Measurements from ENCODE around the gene LRMDA. TPM values are rescaled to one million over a fixed set of nuclear protein-coding genes. Genes with fewer than 3 reads are reported as not detected.

LRMDA gene
- not detected for total RNA-seq

DNA sequence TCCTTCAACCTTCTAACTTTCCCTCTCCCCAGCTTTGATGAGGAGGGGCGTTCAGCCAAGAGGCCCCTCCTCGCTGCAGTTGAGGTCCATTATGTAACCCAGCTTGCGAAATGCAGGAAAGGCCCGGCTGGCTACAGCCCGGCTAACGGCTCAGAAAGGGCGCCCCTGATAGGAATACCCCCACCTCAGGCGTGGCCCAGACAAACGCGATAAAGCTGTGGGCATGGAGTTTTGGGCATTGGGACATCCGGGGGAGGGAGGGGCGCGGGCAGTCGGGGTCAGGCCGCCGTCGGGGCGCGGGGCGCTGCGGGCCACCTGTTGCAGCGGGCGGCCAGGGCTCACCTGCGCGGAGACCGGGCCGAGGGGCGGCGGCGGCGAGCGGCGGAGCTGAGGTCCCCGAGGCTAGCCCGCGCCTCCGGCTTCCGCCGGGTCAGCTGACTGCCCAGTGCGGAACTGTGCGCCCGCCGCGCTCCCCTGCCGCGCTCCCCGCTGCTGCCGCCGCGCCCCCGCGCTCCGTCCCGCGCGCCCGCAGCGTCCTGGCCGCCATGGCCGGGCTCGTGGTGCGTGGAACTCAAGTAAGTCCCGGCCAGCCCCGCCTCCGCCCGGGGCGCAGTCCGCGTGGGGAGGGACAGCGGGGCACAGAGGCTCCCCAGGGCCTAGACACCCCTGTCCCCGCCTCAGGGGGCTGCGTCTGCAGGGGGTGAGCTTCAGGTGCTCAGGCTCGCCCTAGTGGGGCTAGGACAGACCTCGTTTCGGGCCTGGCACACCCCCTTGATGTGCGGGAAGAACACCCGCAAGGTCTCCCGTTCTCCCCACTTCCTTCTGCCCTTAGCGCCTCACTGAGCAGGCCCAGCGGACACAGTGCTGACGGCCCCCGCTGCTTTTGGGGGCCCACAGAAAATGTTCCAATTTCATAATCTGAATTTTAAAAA lies at the start of gene LRMDA:
Gene LRMDA (plus strand): TSS at position 445 of the 932 bp plus-strand sequence.
- H3K9me3 Mint-ChIP-seq = no peaks in the 10 kb centered on the region
- H3K27ac Mint-ChIP-seq = no peak within 1 kb of the TSS
- H3K36me3 Mint-ChIP-seq = no peaks in the 10 kb centered on the region
- peaks cover 2% of the 10 kb centered on the region for H3K4me1 Mint-ChIP-seq
- peak within 1 kb of the TSS; percentile 71 for H3K4me3 Mint-ChIP-seq
- peak; percentile 42 for ATAC-seq (ENCODE audit: low read depth)
- POLR2A ChIA-PET = no interaction called here
- DNase-seq = peak; percentile 31
- peaks cover 53% of the 10 kb centered on the region for H3K27me3 Mint-ChIP-seq

DNA sequence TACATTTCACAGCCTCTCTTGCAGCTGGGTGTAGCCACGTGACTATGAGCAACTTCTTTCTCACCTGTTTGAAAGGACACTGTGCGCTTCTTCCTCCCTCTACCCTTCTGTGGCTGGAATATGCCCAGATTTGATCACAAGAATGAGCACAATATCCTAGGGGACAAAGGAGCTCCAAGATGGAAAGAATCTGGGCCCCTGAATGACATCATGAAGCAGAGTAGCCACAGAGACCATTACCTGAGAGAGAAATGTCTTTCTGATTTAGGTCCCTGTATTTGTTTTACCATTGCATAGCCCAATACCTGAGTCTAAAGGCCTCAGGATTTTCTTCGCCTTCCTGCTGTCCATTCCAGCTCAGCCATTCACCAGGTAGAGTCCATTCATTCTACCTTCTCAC lies 45.3 kb upstream of the LRMDA start:
- Mint-ChIP-seq H3K27ac (no peak overlapping the region), H3K4me1 (no peaks in the 10 kb centered on the region), H3K36me3 (no peaks in the 10 kb centered on the region), H3K9me3 (no peaks in the 10 kb centered on the region), H3K27me3 (peaks cover 10% of the 10 kb centered on the region), H3K4me3 (no peak overlapping the region)
- POLR2A ChIA-PET = no interaction called here
- ATAC-seq (ENCODE audit: low read depth) = no peak
- DNase-seq = no peak

DNA sequence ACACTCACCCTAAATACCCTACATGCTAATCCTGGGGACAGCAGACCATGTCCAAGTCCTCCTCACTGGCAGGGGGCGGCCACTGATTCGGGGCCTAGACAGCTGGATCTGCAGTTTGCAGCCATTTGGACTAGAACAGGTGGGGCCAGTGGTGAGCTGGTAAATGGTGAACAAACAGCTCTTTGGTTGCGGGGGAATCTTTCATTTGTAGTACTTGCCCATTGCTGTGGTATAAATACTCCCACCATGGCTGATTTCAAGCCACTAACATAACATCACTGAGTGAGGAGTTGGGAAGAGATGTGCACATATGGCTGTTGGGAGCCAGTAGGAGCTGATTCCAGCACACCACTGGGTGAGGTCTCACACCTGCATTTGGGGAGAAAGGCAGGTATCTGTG lies 43.3 kb upstream of the LRMDA start:
- POLR2A ChIA-PET = no interaction called here
- H3K4me3 Mint-ChIP-seq = no peak overlapping the region

DNA sequence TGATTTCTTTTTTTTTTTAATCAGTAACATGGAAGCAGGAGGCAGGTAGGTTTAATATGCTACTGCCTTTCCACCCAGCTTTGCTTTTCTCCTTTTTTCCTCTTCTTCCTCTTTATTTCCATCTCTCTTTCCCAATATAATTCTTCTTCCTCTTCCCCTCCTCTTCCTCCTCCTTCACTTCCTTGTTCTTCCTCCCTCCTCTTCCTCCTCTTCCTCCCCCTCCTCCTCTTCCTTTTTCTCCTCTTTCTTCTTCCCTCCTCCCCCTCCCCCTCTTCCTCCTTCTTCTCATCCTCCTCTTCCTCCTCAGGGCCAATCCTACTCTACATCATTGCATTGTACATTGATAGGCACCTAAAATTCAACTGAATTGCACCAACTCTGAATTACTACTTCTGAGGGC lies 41.2 kb upstream of the LRMDA start:
- Mint-ChIP-seq H3K4me1 (peaks cover 4% of the 10 kb centered on the region), H3K9me3 (no peaks in the 10 kb centered on the region), H3K4me3 (no peak overlapping the region), H3K27ac (no peak overlapping the region), H3K36me3 (peaks cover 2% of the 10 kb centered on the region), H3K27me3 (peaks cover 34% of the 10 kb centered on the region)
- no peak for ATAC-seq (ENCODE audit: low read depth)
- POLR2A ChIA-PET = no interaction called here
- DNase-seq = no peak

More for the DNA sequence above, 43.3 kb upstream of the LRMDA start:
- Mint-ChIP-seq H3K36me3 (no peaks in the 10 kb centered on the region), H3K4me1 (no peaks in the 10 kb centered on the region), H3K27me3 (peaks cover 16% of the 10 kb centered on the region), H3K27ac (no peak overlapping the region), H3K9me3 (no peaks in the 10 kb centered on the region)
- DNase-seq = no peak
- ATAC-seq (ENCODE audit: low read depth) = no peak

DNA sequence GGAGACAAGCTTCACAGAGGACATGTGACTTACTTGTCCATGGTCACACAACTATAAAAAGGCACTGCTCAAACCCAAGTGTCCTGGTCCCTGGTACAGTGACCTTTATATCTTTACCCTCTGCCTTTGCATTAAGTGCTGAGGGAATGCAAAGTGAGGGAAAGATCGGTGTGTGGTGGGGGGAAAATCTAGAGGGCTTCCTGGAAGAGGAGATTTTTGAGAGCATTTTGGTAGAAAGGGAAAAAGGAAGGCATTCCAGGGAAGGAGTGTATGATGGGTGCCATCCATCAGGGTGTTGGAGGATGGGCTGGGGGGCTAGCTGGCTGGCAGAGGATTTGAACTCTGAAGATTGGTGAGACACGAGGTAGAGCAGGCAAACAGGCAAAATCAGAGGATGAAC lies 39.2 kb upstream of the LRMDA start:
- POLR2A ChIA-PET = no interaction called here
- Mint-ChIP-seq H3K4me1 (peaks cover 4% of the 10 kb centered on the region), H3K4me3 (no peak overlapping the region), H3K27me3 (peaks cover 44% of the 10 kb centered on the region), H3K36me3 (peaks cover 2% of the 10 kb centered on the region), H3K9me3 (no peaks in the 10 kb centered on the region), H3K27ac (no peak overlapping the region)
- DNase-seq (no peak), ATAC-seq (ENCODE audit: low read depth) (no peak)

DNA sequence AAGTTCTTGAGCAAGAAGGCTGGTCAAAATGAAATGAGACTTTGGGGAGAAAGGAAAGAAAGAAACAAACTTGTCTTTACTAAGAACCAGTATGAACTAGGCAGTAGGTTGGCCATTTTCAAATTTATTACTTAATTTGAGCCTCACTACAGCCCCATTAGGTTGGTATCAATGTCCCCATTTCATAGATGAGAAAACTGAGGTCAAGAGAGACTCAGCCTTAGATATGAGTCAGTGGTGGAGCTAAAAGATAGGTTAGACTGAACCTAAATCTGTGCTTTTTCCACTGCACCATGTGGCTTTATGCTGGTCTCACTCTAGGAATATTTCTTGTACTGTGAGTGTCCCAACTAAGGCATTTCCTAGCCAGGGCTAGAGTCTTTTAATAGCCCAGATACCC lies 38.7 kb upstream of the LRMDA start:
- Mint-ChIP-seq H3K9me3 (no peaks in the 10 kb centered on the region), H3K27ac (no peak overlapping the region), H3K4me3 (no peak overlapping the region), H3K4me1 (peaks cover 4% of the 10 kb centered on the region), H3K36me3 (peaks cover 2% of the 10 kb centered on the region), H3K27me3 (peaks cover 48% of the 10 kb centered on the region)
- no peak for DNase-seq
- POLR2A ChIA-PET = no interaction called here
- ATAC-seq (ENCODE audit: low read depth) = no peak

DNA sequence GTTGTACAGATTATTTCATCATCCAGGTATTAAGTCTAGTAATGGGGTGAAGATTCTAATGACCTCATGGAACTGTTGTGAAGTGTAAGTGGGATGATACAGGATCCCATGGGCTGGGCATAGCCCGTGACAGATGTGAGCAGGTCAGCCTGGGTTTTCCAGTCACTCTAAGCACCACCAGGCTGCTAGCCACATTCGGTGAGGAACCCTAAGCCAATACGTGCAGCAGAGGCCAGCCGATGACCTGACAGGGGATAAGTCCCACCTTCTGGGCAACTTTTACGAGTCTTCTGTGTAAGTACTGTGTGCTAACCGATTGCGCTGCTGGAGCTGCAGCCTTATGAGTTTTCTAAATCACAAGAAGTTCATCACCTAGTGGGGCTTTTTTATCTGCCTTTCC lies 37.2 kb upstream of the LRMDA start:
- DNase-seq (no peak), ATAC-seq (ENCODE audit: low read depth) (no peak)
- Mint-ChIP-seq H3K27ac (no peak overlapping the region), H3K4me3 (no peak overlapping the region), H3K36me3 (peaks cover 2% of the 10 kb centered on the region), H3K4me1 (peaks cover 4% of the 10 kb centered on the region), H3K27me3 (peaks cover 54% of the 10 kb centered on the region), H3K9me3 (no peaks in the 10 kb centered on the region)
- POLR2A ChIA-PET = no interaction called here

DNA sequence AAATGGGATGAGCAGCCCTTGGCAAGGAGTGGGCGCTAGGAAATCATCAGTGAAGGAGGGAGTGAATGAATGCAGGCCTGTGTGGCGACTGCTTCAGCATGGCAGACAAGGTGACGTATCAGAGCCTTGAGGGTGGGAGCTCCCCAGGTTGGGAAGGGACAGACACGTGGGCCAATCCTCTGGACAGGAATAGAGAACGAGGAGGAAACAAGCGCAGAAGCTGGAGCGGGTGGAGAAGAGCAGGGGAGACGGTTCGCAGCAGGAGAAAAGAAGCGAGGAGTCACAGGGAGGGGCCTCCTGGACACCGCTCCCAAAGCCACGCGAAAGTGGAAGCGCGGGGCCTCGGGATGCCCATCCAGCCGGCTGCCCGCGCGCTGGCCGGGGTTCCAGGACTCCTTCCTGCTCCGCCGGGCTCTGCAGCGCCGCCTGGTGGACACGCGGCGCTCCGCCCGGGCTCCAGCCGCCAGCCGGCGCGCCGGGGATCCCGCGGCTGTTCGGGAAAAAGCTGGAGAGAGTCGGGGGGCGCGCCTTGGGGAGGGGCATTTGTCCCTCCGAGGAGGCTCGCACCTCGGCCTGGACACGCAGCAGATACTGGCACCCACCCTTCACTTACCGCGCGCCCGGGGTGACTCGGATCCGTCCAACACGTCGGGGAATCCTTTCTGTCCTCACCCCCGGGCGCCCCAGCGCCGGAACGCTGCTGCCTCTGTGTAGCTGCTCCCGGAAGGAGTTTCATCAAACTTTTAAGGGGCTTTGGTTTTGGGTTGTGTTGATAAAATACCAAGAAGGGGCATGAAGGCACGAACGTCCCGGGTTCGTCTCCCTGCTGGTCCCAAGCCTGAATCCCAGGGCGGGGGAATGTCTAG lies 36.1 kb upstream of the LRMDA start:
- Mint-ChIP-seq H3K27ac (peak overlapping the region; percentile 52), H3K36me3 (peaks cover 2% of the 10 kb centered on the region), H3K9me3 (no peaks in the 10 kb centered on the region), H3K4me1 (peaks cover 6% of the 10 kb centered on the region), H3K4me3 (peak overlapping the region; percentile 43), H3K27me3 (peaks cover 56% of the 10 kb centered on the region)
- DNase-seq (peak; percentile 72), ATAC-seq (ENCODE audit: low read depth) (peak; percentile 35)
- POLR2A ChIA-PET = no interaction called here

DNA sequence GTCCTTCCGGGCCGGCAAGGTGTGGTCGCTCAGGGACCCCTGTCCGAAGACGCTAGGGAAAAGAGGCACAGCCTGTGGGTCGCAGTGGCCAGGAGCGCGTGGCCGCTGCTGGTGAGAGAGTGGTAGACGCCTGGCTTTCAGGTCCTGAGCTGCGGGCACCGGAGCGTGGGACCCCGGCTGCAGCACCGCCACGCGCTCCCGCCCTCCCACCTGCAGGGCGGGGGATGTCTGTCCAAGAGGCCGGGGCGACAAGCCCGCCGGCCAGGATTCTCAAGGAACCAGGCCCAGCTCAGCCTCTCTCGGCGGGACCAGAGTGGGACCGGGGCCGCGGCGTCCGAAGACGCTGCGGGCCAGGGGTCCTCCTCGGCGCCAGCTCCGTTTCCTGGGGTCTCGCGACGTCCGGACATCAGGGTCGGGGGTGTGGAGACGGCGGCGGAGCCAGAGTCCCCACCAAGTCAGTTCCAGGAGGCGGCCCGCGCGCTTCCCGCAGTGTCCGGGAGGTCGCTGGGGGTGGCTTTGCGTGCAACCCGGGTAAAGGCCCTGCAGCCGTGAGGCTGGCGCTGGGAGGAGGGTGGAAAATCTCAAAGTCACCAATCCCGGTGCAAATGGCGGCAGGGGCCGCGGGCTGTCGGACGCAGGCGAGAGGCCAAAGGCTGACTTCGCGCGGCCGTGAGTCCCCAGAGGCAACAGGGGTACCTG lies 35.3 kb upstream of the LRMDA start:
- Mint-ChIP-seq H3K4me3 (no peak overlapping the region), H3K4me1 (peaks cover 8% of the 10 kb centered on the region), H3K27ac (no peak overlapping the region), H3K9me3 (no peaks in the 10 kb centered on the region), H3K27me3 (peaks cover 59% of the 10 kb centered on the region), H3K36me3 (peaks cover 2% of the 10 kb centered on the region)
- ATAC-seq (ENCODE audit: low read depth) (no peak), DNase-seq (peak; percentile 33)
- POLR2A ChIA-PET = no interaction called here

DNA sequence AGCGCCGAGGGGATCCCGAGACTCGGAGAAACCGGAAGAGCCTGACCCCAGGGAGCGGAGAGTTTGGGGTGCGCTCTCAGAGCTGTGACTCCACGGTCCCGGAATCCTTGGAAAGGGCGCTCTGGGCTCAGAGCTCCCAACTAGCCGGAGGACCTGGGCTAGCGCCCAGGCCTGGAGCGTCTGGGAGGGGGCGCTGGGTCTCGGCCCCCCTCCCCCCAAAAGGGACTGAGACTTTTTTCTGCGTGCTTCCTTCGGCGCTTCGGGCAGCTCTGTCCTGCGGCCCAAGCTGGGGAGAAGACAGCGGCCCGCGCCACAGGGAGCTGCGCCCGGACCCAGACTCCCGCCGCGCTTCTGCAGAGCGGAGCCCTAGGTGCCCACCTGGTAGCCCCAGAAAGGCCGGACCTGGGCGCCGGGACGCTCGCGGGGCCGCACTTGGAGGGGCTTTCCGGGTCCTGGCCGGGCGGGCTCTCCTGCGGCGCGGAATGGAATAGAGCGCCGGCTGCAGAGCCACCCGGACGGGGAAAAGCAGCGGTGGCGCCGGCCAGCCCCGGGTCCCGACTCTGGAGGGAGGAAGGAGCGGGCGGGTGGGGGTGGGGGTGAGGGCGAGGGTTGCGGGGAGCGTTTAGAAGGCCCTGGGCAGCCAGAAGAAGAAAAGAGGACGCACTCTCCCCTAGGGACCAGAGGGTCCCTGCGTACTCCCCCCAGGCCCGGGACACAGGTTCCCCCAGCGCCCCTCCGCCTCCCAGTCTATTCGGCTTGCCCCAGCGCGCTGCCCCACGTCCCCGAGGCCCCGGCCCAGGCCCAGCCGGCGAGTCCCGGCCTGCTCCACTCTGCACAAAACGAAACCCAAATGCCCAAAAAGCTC lies 34.6 kb upstream of the LRMDA start:
- H3K9me3 Mint-ChIP-seq = no peaks in the 10 kb centered on the region

DNA sequence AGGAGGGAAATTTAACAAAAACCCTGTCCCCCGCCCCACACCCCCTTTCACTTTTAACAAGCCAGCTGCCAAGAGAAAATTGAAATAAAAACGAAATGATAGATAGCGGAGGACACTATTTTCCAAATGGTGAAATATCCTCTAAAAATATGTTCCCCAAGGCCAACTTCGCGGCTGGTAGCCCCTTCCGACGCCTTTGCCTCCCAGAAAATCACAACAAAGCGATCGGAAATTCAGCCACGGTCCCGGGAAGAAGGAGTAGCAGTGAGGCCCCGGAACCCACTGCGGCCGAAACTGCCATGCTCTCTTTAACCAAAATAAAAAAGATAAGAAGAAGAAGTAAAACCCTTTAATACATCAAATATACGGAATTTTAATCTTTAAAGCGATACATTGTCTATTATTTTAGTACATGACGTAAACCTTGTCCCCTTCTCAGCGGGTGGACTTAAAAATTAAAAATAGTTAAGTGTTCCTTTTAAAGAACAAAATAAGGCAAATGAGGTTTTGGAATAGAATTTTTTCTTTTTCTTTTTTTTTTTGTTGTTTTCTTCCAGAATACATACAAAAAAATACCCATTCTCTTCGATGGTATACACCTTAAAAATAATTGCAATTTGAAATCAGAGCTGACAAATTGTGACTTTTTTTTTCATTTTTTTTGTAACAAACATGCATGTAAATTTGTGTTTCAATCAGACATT lies 33.8 kb upstream of the LRMDA start:
- Mint-ChIP-seq H3K4me1 (peaks cover 11% of the 10 kb centered on the region), H3K36me3 (peaks cover 2% of the 10 kb centered on the region), H3K4me3 (no peak overlapping the region), H3K9me3 (no peaks in the 10 kb centered on the region), H3K27me3 (peaks cover 59% of the 10 kb centered on the region), H3K27ac (no peak overlapping the region)
- no peak for DNase-seq
- ATAC-seq (ENCODE audit: low read depth) = no peak
- POLR2A ChIA-PET = no interaction called here

More for the DNA sequence above, 34.6 kb upstream of the LRMDA start:
- Mint-ChIP-seq H3K27me3 (peaks cover 57% of the 10 kb centered on the region), H3K27ac (no peak overlapping the region), H3K36me3 (peaks cover 2% of the 10 kb centered on the region), H3K4me1 (peaks cover 8% of the 10 kb centered on the region), H3K4me3 (no peak overlapping the region)
- POLR2A ChIA-PET = no interaction called here
- ATAC-seq (ENCODE audit: low read depth) = no peak
- peak; percentile 35 for DNase-seq

DNA sequence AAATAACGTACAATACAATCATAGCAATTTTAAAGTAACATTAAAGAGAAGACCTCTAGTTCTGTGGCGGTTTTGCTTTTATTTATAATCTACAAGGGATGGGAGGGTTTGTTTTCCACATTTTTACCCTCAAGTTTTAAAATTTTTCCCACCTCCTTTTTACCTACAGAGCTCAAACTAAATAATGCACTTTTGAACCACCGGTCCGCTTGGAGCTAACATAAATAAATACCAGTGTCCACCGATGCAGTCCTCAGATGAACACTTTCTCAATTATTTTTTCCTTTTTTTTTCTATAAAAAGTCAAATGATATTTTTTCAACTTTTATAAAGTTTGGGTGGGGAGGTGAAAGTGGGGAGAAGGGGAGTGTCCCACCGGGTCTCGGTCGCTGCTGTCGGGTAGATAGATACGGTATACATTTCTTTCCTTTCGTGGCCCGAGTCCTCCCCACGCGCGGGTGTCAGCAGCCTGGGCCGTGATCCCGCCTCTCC lies 33.2 kb upstream of the LRMDA start:
- no peak for DNase-seq
- no peak overlapping the region for H3K27ac Mint-ChIP-seq
- no peak overlapping the region for H3K4me3 Mint-ChIP-seq
- H3K9me3 Mint-ChIP-seq = no peaks in the 10 kb centered on the region
- peaks cover 15% of the 10 kb centered on the region for H3K4me1 Mint-ChIP-seq
- ATAC-seq (ENCODE audit: low read depth) = no peak
- peaks cover 65% of the 10 kb centered on the region for H3K27me3 Mint-ChIP-seq
- POLR2A ChIA-PET = no interaction called here
- H3K36me3 Mint-ChIP-seq = peaks cover 2% of the 10 kb centered on the region
